ENCODE measurements around the gene GATA5. TPM values are rescaled to one million over a fixed set of nuclear protein-coding genes. Genes with fewer than 3 reads are reported as not detected.

The GATA5 gene
- polyA plus RNA-seq (2012; ENCODE audit: missing spikeins) = not detected

GRCh38 chr20:62475772-62476055, at the start of gene GATA5:
GATA5 (minus strand) TSS chr20:62475995; CDS start chr20:62475521, 474 bp downstream.
- FAIRE-seq (no peak), DNase-seq (ENCODE audit: insufficient read length) (no peak)
- TF ChIP-seq POLR2AphosphoS5 (IDR thresholded peaks at IDR 0.05; ENCODE audit: low read depth, low read length) (no peak), POLR2A (IDR thresholded peaks at IDR 0.05; ENCODE audit: low read depth, low read length) (no peak), TAF1 (IDR thresholded peaks at IDR 0.05; ENCODE audit: borderline replicate concordance, low read depth, low read length) (no peak)

- DNase-seq (ENCODE audit: insufficient read length) (no peak), FAIRE-seq (no peak)
- TF ChIP-seq POLR2A (IDR thresholded peaks at IDR 0.05; ENCODE audit: low read depth, low read length) = no peak
- no peak for TF ChIP-seq POLR2AphosphoS5 (IDR thresholded peaks at IDR 0.05; ENCODE audit: low read depth, low read length)
- no peak for TF ChIP-seq TAF1 (IDR thresholded peaks at IDR 0.05; ENCODE audit: borderline replicate concordance, low read depth, low read length)
Measured at GRCh38 chr20:62525014-62525413, 49.2 kb upstream of the GATA5 start.

GRCh38 chr20:62524505-62524911, 48.7 kb upstream of the GATA5 start:
- FAIRE-seq (no peak), DNase-seq (ENCODE audit: insufficient read length) (no peak)
- TF ChIP-seq POLR2AphosphoS5 (IDR thresholded peaks at IDR 0.05; ENCODE audit: low read depth, low read length) (no peak), TAF1 (IDR thresholded peaks at IDR 0.05; ENCODE audit: borderline replicate concordance, low read depth, low read length) (no peak), POLR2A (IDR thresholded peaks at IDR 0.05; ENCODE audit: low read depth, low read length) (no peak)

GRCh38 chr20:62523473-62524203, 47.8 kb upstream of the GATA5 start:
- FAIRE-seq = no peak
- TF ChIP-seq TAF1 (IDR thresholded peaks at IDR 0.05; ENCODE audit: borderline replicate concordance, low read depth, low read length) = no peak
- no peak for TF ChIP-seq POLR2A (IDR thresholded peaks at IDR 0.05; ENCODE audit: low read depth, low read length)
- TF ChIP-seq POLR2AphosphoS5 (IDR thresholded peaks at IDR 0.05; ENCODE audit: low read depth, low read length) = no peak
- DNase-seq (ENCODE audit: insufficient read length) = no peak

- DNase-seq (ENCODE audit: insufficient read length) (no peak), FAIRE-seq (no peak)
- no peak for TF ChIP-seq POLR2A (IDR thresholded peaks at IDR 0.05; ENCODE audit: low read depth, low read length)
- TF ChIP-seq POLR2AphosphoS5 (IDR thresholded peaks at IDR 0.05; ENCODE audit: low read depth, low read length) = no peak
- no peak for TF ChIP-seq TAF1 (IDR thresholded peaks at IDR 0.05; ENCODE audit: borderline replicate concordance, low read depth, low read length)
Measured at GRCh38 chr20:62522748-62523396, 47.1 kb upstream of the GATA5 start.

GRCh38 chr20:62519826-62520225, 44.0 kb upstream of the GATA5 start:
- TF ChIP-seq POLR2A (IDR thresholded peaks at IDR 0.05; ENCODE audit: low read depth, low read length) (no peak), POLR2AphosphoS5 (IDR thresholded peaks at IDR 0.05; ENCODE audit: low read depth, low read length) (no peak), TAF1 (IDR thresholded peaks at IDR 0.05; ENCODE audit: borderline replicate concordance, low read depth, low read length) (no peak)
- DNase-seq (ENCODE audit: insufficient read length) (no peak), FAIRE-seq (no peak)

GRCh38 chr20:62518911-62519310, 43.1 kb upstream of the GATA5 start:
- FAIRE-seq (no peak), DNase-seq (ENCODE audit: insufficient read length) (no peak)
- TF ChIP-seq POLR2AphosphoS5 (IDR thresholded peaks at IDR 0.05; ENCODE audit: low read depth, low read length) = no peak
- TF ChIP-seq POLR2A (IDR thresholded peaks at IDR 0.05; ENCODE audit: low read depth, low read length) = no peak
- TF ChIP-seq TAF1 (IDR thresholded peaks at IDR 0.05; ENCODE audit: borderline replicate concordance, low read depth, low read length) = no peak

- DNase-seq (ENCODE audit: insufficient read length) (no peak), FAIRE-seq (no peak)
- no peak for TF ChIP-seq POLR2AphosphoS5 (IDR thresholded peaks at IDR 0.05; ENCODE audit: low read depth, low read length)
Measured at GRCh38 chr20:62517901-62518610, 42.3 kb upstream of the GATA5 start.

- DNase-seq (ENCODE audit: insufficient read length) = no peak
- no peak for FAIRE-seq
- TF ChIP-seq POLR2AphosphoS5 (IDR thresholded peaks at IDR 0.05; ENCODE audit: low read depth, low read length) = no peak
- TF ChIP-seq POLR2A (IDR thresholded peaks at IDR 0.05; ENCODE audit: low read depth, low read length) = no peak
- no peak for TF ChIP-seq TAF1 (IDR thresholded peaks at IDR 0.05; ENCODE audit: borderline replicate concordance, low read depth, low read length)
Measured at GRCh38 chr20:62517168-62517567, 41.4 kb upstream of the GATA5 start.

- no peak for TF ChIP-seq TAF1 (IDR thresholded peaks at IDR 0.05; ENCODE audit: borderline replicate concordance, low read depth, low read length)
- TF ChIP-seq POLR2AphosphoS5 (IDR thresholded peaks at IDR 0.05; ENCODE audit: low read depth, low read length) = no peak
- no peak for TF ChIP-seq POLR2A (IDR thresholded peaks at IDR 0.05; ENCODE audit: low read depth, low read length)
- DNase-seq (ENCODE audit: insufficient read length) (no peak), FAIRE-seq (no peak)
Measured at GRCh38 chr20:62516338-62516737, 40.5 kb upstream of the GATA5 start.

GRCh38 chr20:62515826-62516225, 40.0 kb upstream of the GATA5 start:
- no peak for FAIRE-seq
- DNase-seq (ENCODE audit: insufficient read length) = no peak
- TF ChIP-seq TAF1 (IDR thresholded peaks at IDR 0.05; ENCODE audit: borderline replicate concordance, low read depth, low read length) (no peak), POLR2AphosphoS5 (IDR thresholded peaks at IDR 0.05; ENCODE audit: low read depth, low read length) (no peak), POLR2A (IDR thresholded peaks at IDR 0.05; ENCODE audit: low read depth, low read length) (no peak)

- FAIRE-seq = no peak
- DNase-seq (ENCODE audit: insufficient read length) = no peak
- no peak for TF ChIP-seq TAF1 (IDR thresholded peaks at IDR 0.05; ENCODE audit: borderline replicate concordance, low read depth, low read length)
- TF ChIP-seq POLR2AphosphoS5 (IDR thresholded peaks at IDR 0.05; ENCODE audit: low read depth, low read length) = no peak
- no peak for TF ChIP-seq POLR2A (IDR thresholded peaks at IDR 0.05; ENCODE audit: low read depth, low read length)
Measured at GRCh38 chr20:62515280-62515679, 39.5 kb upstream of the GATA5 start.

Data from GM12892 (cell line).